Activated naive CD4-positive, alpha-beta T cell treated with Interleukin-2 at 50 U/mL for 16 hours (primary cell): ENCODE results near the gene MAGEB16.

Source experiments
- DNase-seq: peaks from one replicate; pipeline ENCODE4 v3.0.0-alpha.2; 2020

The MAGEB16 gene

DNA sequence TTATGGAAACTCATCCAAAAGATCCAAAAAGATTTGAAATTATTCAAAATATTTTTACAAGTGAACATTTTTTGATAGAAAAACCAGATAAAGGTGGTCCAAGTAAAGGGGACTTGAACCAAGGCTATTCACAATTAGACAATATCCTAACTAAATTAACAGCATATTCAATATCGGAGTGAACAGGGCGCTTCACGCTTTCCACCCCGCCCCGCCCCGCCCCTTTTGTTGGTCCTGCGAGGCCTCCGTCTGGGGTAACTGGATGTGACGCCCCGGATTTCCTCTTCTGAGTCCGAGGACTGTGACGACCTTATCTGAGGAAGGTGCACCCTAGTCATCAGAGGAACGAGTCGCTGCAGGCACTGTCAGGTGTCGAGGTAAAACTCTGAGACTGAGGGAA lies at the start of gene MAGEB16:
MAGEB16 (plus strand) TSS at position 301 of the 400 bp plus-strand sequence. CDS start 3,855 bp downstream, outside the sequence.
- DNase-seq: no peak

DNA sequence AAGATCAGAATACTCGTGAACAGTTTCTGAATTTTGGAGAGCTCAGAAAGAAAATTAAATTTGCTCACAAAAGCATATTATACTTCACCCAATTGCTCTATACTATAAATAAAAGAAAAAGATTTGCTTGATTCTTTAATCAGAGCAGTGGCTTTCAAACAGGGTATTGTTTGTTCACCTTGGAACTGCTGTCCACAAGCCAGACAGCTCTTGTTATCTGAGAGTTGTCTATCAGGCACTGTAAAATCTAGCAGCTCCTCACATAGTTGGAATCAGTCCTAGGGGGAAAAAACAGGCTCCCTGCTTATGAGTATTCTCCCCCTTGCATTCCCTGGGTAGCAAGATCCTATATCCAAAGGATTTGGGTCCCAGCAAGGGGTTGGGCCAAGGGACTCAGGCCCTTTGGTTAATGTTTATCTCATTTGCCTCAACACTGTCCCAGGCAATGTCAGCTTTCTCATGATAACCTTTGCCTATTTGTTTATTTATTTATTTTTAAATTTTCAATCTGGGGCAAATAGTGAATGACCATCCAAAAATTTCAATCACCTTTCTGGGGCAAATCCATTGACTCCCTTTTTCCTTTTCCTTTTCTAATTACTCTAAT lies 24.1 kb upstream of the MAGEB16 start:
- DNase-seq: no peak

DNA sequence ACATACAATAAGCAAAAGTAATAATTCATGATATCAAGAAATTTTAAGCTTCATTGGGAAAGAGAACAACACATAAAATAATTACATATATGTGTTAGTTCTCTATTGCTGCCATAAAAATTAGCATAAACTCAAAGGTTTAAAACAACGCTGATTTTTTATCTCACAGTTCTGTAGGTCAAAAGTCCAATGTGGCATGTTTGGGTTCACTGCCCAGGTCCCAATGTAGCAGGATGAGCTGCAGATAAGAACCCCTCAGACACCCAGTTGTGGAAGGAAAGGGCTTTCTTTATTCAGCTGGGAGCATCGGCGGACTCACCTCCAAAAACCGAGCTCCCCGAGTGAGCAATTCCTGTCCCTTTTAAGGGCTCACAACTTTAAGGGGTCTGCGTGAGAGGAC lies 13.1 kb upstream of the MAGEB16 start:
- no peak for DNase-seq

DNA sequence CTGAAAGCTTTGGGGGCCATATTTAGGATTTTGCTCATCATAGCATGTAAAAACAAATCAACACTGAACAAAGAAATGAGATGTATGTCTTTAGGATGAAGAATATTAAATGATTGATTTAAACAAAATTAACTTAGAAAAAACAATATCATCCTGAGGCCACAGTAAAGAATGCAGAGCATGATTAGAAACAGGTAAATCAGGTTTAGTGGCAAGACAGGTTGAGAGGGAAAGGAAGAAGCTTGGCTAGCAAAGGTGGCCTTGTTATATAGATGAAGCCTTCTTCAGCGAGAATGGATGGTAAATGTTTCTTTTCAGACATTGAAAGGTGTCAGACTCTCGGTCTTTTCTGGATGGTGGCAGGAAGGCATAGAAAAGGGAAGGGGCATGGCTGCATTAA lies 11.9 kb upstream of the MAGEB16 start:
- DNase-seq: no peak

DNA sequence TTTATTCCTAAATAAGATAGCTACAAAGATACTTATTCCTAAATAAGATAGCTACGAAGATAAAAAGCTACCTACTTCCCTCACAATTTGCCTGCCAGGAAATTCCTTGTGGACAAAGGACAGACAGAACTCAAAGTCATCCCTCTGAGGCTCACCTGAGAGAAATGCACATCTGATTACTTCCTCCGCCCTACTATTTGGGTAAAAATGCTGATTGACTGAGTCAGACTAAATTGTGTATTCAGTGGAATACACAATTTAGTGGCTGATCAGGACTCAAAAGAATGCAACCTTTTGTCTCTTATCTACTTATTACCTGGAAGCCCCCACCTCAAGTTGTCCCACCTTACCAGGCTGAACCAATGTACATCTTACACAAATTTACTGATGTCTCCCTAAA lies 10.3 kb upstream of the MAGEB16 start:
- DNase-seq: no peak

DNA sequence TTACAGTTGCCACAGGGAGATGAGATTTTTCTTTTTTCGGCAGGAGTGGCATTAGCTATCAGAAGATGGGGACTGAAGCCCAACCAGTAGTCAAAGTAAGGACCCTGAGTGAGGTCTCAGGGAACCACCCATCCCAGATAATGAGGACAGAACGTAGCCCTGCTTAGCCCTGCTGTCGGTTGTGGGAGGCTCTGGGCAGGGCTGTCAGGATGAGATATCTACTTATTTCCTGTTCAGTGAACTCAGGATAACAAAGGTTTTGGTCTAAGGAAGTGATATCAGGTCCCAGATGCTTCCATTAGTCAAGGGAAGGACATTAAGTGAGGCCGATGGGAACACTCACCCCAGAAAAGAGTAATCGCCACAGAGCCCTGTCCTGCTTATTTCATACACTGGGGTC lies 2.3 kb downstream of the MAGEB16 start:
- no peak for DNase-seq

DNA sequence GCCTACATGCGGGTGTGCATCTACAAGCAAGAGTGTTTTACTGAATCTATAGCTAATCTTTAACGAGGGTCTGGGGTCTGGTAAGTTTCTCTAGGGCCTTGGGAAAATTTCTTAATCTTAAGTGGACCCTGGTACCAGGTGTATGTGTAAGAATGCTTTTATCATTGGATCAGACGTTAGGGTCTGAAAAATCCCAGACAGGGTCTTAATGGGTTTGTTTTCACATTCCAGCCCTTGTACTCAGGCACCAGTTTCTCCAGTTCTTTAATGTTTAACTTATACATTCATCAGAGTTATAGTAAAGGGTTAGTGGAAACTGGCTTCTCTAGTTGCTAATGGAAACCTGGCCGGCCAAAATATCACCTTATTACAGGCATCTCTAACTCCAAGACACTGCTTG lies 11.6 kb downstream of the MAGEB16 start:
- no peak for DNase-seq

DNA sequence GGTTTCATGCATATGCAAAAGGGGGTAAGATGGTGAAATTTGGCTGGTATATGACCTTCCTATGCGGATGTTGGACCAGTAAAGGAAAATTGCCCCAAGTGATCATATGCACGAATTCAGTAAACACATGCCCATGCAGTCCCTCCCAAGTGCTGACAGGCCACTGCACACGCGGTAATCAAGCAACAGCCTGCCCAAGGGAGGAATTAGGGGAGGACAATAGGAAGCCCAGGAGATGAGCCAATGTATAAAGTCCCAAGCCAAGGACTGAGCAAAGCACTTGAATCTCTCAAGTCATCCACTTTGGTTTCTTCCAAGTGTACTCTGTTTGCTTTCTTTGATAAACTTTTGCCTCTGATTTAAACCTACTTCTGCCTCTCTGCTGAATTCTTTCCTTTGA lies 21.1 kb downstream of the MAGEB16 start:
- no peak for DNase-seq

DNA sequence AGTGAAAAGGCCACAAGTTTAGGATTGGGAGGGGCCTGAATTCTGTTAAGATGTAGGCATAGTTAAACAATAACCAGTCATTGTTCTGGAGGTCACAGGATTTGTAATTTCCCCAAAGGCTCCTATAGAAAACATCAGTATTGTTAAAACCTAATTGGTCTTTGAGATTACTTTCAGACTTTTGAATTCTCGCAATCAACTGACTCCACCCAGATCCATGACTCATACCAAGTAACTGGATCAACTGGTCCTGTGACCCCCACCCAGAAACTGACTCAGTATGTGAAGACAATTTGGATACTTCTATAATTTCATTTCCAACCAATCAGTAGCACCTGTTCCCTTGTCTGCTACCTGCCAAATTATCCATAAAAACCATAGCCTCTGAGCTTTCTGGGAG lies 28.4 kb downstream of the MAGEB16 start:
- DNase-seq: no peak

DNA sequence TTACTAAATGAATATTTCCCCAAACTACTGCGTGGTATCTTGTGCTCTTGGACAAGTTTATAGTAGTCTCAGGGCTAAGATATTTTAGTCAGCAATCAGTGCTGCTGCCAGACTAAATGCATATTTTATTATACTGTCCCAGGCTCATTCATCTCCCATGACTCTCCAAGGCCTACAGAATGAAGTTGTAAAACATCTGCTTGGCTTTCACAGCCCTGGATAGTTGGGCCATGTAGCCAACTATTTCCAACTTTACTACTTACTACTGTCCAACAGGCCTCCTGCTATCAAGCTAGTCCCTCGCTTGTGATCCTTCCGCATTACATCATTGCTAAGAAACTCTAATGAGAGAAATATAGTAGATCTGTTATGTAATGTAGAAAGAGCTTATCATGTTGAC lies 31.4 kb downstream of the MAGEB16 start:
- DNase-seq: no peak

DNA sequence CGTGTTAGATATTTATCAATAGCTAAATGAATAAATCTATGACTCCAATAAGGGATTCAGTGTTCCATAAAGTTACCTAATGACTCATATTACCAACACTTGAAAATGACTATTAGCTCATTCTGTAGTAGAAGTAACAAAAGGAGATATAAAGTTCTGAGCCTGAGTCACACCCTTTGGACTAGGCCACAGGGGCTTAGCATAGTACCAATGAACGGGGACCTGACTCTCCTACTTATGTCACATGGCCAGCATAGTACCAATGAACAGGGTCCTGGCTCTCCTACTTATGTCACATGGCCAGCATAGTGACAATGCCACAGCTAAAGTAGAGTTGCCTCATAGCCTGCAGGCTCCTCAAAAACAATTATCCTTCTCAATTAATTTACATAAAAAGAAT lies 43.7 kb downstream of the MAGEB16 start:
- no peak for DNase-seq

DNA sequence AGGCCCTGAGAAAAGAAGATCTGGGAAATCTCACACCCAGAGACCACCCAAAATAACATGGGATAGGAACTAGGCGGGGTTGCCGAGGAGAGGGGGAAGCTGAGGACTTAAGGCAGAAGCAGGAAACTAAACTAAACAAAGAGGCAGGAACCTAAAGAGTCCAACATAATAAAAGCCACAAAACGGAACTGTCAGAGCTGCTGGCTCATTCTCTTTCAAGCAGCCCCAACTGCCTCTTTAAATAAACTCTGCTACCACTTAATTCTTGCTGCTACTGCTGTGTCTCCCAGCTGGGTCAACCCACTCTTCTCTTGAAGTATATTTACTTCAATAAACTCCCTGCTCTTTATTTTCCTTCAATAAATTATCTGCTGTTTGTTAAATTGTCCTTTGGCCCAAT lies 44.5 kb downstream of the MAGEB16 start:
- DNase-seq: no peak

DNA sequence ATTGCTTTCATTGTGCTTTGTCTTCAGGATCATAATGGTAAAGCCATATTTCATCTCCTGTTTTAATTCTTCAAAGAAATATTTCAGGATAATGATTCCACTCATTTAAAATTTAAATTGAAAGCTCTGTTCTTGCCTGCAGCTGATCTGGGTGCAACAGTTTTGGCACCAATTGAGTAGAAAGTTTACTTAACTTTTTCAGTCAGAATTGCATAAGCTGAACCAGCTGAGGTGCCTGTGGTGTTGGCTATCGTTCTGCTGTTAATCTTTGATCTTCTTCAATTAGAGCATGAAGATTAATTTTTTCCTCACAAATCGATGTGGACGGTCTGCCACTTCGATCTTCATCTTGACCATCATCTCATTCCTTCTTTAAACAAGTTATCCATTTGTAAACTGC lies 49.6 kb downstream of the MAGEB16 start:
- no peak for DNase-seq
